Measurements from ENCODE around the gene TMEM205.
"Not testable (repeated sequence)": the region's sequence is repeated elsewhere in the genome, so short reads cannot be mapped to it uniquely, and the experiment has no call there.

Gene TMEM205

DNA sequence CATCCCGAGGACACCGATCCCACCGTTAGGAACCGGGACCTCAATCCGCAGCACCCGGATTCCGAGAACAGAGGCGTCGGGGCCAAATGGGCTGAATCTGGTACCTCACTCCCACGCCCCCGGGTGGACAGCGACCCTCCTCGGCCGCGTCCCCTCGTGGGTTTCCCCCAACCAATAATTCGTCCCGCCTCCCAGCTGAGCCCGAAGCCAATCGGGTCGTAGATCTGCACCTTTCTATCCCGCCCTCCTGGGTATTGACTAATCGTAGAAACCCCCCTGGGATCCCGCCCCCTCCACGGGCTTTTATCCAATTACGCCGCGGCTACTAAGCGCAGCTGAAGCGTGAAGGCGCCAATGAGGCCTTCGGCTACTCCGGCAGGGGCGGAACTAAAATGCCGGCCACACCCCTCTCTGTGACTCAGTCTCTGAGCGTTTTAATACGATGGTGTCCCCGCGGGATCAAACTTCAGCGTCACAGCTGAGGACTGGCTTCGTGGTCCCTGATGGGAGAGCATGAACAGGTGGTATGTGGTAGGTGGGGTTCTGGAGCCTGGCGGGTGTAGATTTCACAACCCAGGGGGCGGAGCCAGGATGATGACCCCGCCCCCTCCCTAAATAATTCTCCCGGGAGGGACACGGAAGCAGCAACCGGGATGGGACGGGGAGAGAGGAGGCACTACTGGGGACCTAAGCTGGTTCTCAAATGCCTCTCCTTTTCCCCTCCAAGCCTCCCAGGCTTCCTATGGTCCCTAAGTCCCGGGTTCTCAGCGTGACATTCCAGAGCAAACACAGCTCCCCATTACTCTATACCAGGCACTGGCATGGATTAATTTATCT is at the start of gene TMEM205, which contains the start of gene CCDC159:
Gene TMEM205, minus strand, starts transcription at position 165 of the 837 bp plus-strand sequence. CDS start 649 bp downstream, outside the sequence.
Gene CCDC159, plus strand, starts transcription at position 416 of the 837 bp plus-strand sequence. Its CDS starts 88 bp downstream, at position 504.
- peak; percentile 98 to 99 for DNase-seq (ENCODE audit: low read depth in 2 of 2)

GRCh38 chr19:11390933-11391680 is 45.0 kb upstream of the TMEM205 start:
- DNase-seq (ENCODE audit: low read depth in 2 of 2): no peak

DNA sequence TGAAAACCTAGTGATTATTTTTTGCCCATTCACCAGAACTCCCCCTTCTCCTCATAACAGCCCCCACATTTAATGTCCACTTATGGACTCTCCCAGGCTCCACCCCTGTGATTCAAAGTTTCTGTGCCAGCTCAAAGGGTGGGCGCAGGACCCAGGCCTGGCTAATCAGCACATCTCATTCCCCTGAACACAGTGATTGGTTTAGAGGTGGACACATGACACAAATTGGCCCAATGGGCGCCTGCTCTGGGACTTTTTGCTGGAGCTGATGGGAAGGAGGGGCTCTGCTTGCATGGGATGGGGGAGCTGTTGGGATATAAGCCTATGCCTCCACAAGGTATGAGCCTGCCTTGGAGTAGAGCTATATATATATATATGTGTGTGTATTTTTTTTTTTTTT is 44.3 kb upstream of the TMEM205 start:
- DNase-seq (ENCODE audit: low read depth in 2 of 2): no peak

GRCh38 chr19:11387162-11388034 is 41.3 kb upstream of the TMEM205 start:
- DNase-seq (ENCODE audit: low read depth in 2 of 2): no peak

- DNase-seq (ENCODE audit: low read depth in 2 of 2): no peak
Observed at GRCh38 chr19:11384778-11385129, 38.7 kb upstream of the TMEM205 start.

- DNase-seq (ENCODE audit: low read depth in 2 of 2): no peak
Observed at GRCh38 chr19:11383706-11384048, 37.6 kb upstream of the TMEM205 start.

DNA sequence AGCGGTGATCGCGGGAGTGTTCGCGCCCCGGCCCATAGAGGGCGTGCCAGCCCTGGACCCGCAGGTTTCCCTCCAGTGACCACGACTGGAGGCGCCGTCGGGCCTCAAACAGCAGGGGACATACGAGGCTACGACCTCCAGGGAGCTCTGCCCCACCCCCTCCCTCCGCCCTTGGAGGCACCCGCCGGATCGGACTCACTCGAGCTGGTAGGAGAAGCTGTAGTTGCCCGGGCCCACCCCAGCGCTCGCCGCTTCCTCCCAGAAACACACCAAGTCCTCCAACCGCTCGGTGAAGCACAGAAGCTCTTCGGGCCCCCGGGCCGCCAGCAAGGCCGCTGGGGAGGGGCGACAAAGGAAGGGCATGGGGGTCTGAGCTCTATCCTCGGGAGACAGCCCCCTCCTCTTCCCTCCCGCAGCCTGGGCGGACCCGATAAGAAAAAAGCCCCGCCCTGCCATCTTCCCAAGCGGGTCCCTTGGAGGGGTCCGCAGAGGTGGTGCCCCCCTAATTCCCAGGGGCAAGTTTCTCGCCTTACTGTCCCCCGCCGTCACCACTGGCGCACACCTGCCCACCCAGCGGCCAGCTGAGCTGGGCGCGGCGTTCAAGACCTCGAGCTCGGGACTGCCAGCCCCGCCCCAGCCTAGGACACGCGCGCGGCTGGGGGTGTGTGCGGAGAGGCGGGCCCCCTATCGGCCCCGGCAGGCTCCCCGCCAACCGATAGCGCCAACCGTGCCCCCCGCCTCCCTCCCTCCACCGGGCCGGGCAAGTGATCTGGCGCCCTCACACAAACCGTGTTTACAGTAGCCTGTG is 37.0 kb upstream of the TMEM205 start:
- peak in 1 of 2 donors; percentile 24 for DNase-seq (ENCODE audit: low read depth in 2 of 2)

DNA sequence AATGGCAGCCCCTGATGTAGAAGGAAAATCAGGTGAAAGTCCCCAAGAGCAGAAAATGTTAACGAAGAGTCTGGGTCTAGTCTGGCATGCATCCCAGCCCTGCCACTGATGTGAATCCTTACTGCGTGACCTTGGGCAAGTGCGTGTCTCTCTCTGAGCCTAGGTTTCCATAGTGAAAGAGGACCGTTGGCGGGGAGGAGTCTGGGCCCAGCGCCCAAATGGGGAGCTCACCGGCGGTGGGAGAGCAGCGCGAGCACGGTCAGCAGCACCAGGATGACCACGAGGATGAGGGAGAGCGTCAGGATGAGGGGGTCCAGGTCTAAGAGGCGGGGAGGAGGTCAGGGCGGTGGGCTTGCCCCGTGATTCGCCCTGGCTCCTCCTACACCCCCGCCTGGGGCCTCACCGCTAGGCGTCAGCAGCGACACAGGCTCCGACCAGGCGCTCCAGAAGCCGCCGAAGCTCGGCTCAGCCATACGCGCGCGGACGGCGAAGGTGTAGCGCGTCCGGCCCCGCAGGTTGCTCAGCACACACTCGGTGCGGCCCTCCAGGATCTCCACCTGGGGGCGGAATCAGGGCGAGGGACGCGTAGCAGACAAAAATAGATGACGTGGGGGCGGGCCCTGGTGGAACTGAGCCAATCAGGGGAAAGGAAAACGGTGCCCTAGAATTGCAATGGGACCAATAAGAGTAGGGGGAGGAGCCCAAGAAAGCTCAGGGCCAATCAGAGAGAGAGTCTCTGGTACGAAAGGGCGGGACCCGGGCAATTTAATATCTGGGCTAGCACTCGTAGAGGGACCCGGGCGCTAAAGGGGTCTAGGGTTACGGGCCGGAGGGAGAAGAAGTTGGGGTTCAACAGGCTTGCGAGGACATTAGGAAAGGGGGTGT is 34.8 kb upstream of the TMEM205 start:
- DNase-seq (ENCODE audit: low read depth in 2 of 2): peak; percentile 92 to 95

DNA sequence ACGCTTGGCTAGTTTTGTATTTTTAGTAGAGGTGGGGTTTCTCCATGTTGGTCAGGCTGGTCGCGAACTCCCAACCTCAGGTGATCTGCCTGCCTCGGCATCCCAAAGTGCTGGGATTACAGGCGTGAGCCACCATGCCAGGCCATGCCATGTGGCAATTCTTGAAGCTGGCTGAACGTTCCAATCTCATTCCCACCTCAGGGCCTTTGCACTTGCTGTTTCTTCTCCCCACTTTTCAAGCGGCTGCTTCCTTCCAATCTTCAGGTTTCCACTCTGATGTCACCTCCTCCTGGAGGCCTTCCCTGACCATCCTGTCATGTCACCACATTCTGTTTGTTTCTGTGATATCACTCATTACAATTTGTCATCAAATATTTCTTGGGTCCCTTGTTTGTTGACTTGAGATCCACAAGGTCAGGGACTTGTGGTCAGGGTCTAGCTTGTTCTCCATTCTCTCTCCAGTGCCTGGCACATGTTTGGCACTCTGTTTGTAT is 33.8 kb upstream of the TMEM205 start:
- DNase-seq (ENCODE audit: low read depth in 2 of 2): no peak

GRCh38 chr19:11379269-11379845 is 33.3 kb upstream of the TMEM205 start:
- not testable (repeated sequence) for DNase-seq (ENCODE audit: low read depth in 2 of 2)

DNA sequence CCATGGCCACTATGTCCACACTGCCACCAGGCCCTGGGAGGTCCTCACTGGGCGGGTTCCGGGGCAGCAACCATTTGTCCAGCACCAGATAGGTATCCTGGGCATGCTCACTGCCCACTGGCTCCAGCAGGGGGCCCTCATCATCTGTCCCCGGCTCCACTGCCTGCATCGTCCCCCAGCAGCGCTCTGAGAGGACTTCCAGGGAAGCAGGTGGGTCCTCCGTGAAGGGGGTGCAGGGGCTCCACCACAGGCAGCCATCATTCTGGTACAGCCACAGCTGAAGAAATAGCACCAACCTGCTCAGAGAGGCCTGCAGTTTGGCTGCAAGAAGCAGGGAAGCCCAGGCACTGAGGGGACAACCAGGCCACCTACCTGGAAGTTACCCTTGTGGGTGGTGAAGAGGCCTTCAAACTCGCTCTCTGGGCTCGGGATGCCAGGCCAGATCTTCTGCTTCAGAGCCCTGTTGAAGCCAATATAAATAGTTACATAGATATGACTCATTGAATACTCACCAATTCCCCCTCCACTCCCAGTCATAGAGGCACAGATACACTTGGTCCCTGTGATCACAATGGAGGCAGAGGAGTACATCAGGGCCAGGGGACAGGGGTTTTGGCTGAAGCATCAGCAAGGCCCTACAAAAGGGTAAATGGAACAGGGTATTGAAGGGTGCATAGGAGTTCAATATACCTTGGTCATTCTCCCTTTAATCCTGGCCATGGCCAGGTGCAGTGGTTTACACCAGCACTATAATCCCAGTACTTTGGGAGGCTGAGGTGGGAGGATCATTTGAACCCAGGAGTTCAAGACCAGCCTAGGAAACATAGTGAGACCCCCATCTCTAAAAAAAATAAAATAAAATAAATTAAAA is 32.5 kb upstream of the TMEM205 start:
- DNase-seq (ENCODE audit: low read depth in 2 of 2): no peak

DNA sequence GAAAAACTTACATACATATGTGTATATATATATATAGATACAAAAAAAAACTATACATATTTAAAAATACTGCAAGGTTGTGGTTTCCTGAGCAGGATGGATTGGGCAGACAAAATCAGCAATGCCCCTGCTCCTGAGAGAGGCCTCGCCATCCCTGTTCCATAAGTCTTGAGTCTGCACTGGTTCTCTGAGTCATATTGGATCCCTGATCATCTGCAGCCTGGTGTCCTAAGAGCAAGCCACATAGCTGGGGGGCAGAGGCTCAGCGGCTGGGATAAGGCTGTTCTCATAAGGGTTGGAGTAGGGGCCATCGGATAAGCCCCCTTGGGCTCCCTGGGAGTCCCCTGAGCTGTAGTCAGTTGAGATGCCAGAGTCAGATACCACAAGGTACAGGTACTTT is 31.7 kb upstream of the TMEM205 start:
- no peak for DNase-seq (ENCODE audit: low read depth in 2 of 2)

DNA sequence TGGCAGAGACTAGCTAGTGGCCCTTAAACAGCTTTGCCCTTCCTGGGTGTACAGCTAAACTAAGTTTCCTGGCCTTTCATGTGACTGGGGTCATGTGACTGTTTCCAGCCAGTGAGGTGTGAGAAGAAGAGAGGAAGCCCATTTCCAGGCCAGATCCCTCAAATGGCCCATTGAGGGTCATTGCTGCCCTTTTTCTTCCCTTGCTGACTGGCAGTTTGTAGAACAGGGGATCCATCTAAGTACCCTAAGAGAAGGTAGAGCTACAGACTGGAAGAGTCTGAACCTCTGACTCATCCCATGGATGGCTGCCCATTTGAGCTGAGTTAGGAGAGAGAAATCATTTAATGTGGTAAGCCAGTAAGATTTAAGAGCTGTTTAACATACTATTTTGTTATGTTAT is 31.2 kb upstream of the TMEM205 start:
- no peak for DNase-seq (ENCODE audit: low read depth in 2 of 2)

DNA sequence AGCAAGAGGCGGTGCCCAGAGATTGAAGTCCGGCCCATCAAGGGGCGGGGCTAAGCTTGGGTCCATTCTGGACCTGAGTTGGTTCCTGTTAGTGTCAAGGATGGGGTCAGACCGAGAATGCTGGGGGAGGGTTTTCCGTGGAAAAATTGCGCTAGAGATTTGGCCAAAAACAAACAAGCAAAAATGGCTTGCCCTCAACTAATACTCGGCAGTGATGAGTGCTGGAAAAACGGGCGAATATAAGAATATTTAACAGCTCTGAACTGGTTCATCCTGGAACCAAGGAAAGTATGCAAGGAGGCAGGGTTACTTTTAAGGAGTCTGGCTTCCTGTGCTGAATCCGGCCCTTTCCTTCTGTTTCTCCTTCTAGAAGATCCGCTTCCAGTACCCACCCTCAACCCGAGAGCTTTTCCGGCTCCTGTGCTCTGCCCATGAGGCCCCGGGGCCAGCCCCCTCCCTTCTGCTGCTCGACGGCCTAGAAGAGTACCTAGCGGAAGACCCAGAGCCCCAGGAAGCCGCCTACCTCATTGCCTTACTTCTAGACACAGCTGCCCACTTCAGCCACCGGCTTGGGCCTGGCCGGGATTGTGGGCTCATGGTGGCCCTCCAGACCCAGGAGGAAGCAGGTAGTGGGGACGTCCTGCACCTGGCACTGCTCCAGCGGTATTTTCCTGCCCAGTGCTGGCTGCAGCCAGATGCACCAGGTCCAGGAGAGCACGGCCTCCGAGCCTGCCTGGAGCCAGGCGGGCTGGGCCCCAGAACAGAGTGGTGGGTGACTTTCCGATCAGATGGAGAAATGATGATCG is 29.3 kb upstream of the TMEM205 start:
- DNase-seq (ENCODE audit: low read depth in 2 of 2): peak; percentile 25 to 49

GRCh38 chr19:11374433-11375142 is 28.5 kb upstream of the TMEM205 start, which contains the start of gene SWSAP1:
SWSAP1 (plus strand) TSS chr19:11374666; CDS start chr19:11374681, 15 bp downstream.
- peak; percentile 95 to 97 for DNase-seq (ENCODE audit: low read depth in 2 of 2)

GRCh38 chr19:11373885-11374432 is 27.9 kb upstream of the TMEM205 start:
- DNase-seq (ENCODE audit: low read depth in 2 of 2): no peak

Data from stimulated activated CD8-positive, alpha-beta memory T cell treated with anti-CD3 and anti-CD28 coated beads, Interleukin-7, amount 100 ng/mL, for 4 hours (primary cell).